Endothelial cell of umbilical vein (primary cell): Measurements from ENCODE around the gene FBXL4. TPM values are rescaled to one million over a fixed set of nuclear protein-coding genes. Genes with fewer than 3 reads are reported as not detected.

Experiments used
- BruUV-seq: library from RNA; stranded (reverse); fragments of 400-500 nt; replicated peaks from 2 replicates; lab custom pipeline; 2021; lab: Mats Ljungman, UMichigan
- CTCF ChIA-PET: fragments of 300-600, 350-600 bp; sonication (Branson Sonifier 250); formaldehyde crosslinking; loops from one replicate; lab custom pipeline; 2021; ENCODE audit warnings: antibody characterized with exemption, inconsistent platforms; lab: Charles Lee
- POLR2A ChIA-PET: fragments of 300-600, 350-600 bp; sonication (Branson Sonifier 250); formaldehyde crosslinking; loops from one replicate; lab custom pipeline; 2021; ENCODE audit warnings: antibody characterized with exemption, inconsistent platforms; lab: Charles Lee
- DNase-seq: peaks from one replicate; pipeline ENCODE4 v3.0.0-alpha.2; 2011; ENCODE audit warnings: low read depth, low spot score
- FAIRE-seq: peaks from 2 replicates; lab custom pipeline; 2011; peaks lifted over from hg19 to GRCh38; lab: Jason Lieb, UNC
- H2AFZ ChIP-seq: 2 replicates; pipeline ENCODE4 v1.6.0; 2012; ENCODE audit warnings: low read depth, low read length, control low read depth, inconsistent platforms
- H3K27ac ChIP-seq: 2 replicates; pipeline ENCODE4 v1.5.1; 2011; ENCODE audit warnings: low read depth, mild to moderate bottlenecking, control low read depth, low read length, moderate library complexity; ENCODE audit not compliant: insufficient read depth
- H3K27me3 ChIP-seq, 2 experiments: 2 replicates each; pipeline versions ENCODE4 v1.6.0 to v1.6.1; 2011; ENCODE audit warnings: low read length in 2 of 2, mixed read lengths in 1 of 2; ENCODE audit not compliant: control insufficient read depth in 2 of 2, insufficient read depth in 2 of 2
- H3K36me3 ChIP-seq, 2 experiments: 2 replicates in 1 of 2; 3 replicates in 1 of 2; pipeline ENCODE4 v1.5.1; 2011; ENCODE audit warnings: low read length in 2 of 2, mild to moderate bottlenecking in 1 of 2, moderate library complexity in 1 of 2; ENCODE audit not compliant: control insufficient read depth in 2 of 2, insufficient read depth in 2 of 2; ENCODE audit errors: extremely low read depth in 1 of 2
- H3K4me1 ChIP-seq: 3 replicates; pipeline ENCODE4 v1.5.1; 2011; ENCODE audit warnings: mild to moderate bottlenecking, low read length; ENCODE audit not compliant: control insufficient read depth, insufficient read depth; ENCODE audit errors: extremely low read depth
- H3K4me2 ChIP-seq: 2 replicates; pipeline ENCODE4 v1.6.1; 2011; ENCODE audit warnings: low read length, control low read depth, mixed read lengths; ENCODE audit not compliant: insufficient read depth
- H3K4me3 ChIP-seq, 3 experiments: fragments of 200-600 bp in 1 of 3; sonication (generic), shearing (Covaris generic) in 1 of 3; replicated peaks in 1 of 3; 2 replicates each; pipeline ENCODE4 v1.5.1; 2011 to 2016; ENCODE audit warnings: control low read depth in 3 of 3, low read length in 3 of 3, mild to moderate bottlenecking in 2 of 3, inconsistent platforms in 1 of 3, low read depth in 1 of 3, moderate library complexity in 1 of 3; ENCODE audit not compliant: insufficient read depth in 1 of 3
- H3K79me2 ChIP-seq: 2 replicates; pipeline ENCODE4 v1.6.0; 2012; ENCODE audit warnings: low read length, inconsistent platforms; ENCODE audit not compliant: control insufficient read depth, insufficient read depth
- H3K9ac ChIP-seq: replicated peaks from 2 replicates; pipeline ENCODE3; 2011; ENCODE audit warnings: low read length, control low read depth; ENCODE audit not compliant: insufficient read depth; ENCODE audit errors: extremely low read depth
- H3K9me1 ChIP-seq: replicated peaks from 3 replicates; pipeline ENCODE4 v1.6.0; 2011; ENCODE audit warnings: mild to moderate bottlenecking, low read length; ENCODE audit not compliant: control insufficient read depth, insufficient read depth; ENCODE audit errors: extremely low read depth
- H3K9me3 ChIP-seq: replicated peaks from 2 replicates; pipeline ENCODE4 v1.5.1; 2012; ENCODE audit warnings: low read length, inconsistent platforms; ENCODE audit not compliant: control insufficient read depth, insufficient read depth
- H4K20me1 ChIP-seq: replicated peaks from 2 replicates; pipeline ENCODE3; 2011; ENCODE audit warnings: mild to moderate bottlenecking, low read length; ENCODE audit not compliant: control insufficient read depth, insufficient read depth; ENCODE audit errors: extremely low read depth
- CTCF ChIP-seq, 2 donors: IDR thresholded peaks; 1 replicate in 1 of 2; 2 replicates in 1 of 2; pipeline ENCODE4 v1.5.1; 2011; ENCODE audit warnings: low read length in 2 of 2, mild to moderate bottlenecking in 2 of 2, moderate library complexity in 2 of 2, control low read depth in 1 of 2, inconsistent platforms in 1 of 2, low read depth in 1 of 2; ENCODE audit not compliant: insufficient read depth in 1 of 2; ENCODE audit errors: extremely low read depth in 1 of 2
- EZH2 ChIP-seq: IDR thresholded peaks from 2 replicates; pipeline ENCODE4 v1.6.1; 2012; ENCODE audit warnings: borderline replicate concordance, low read depth, mild to moderate bottlenecking, moderate library complexity, low read length, inconsistent platforms; ENCODE audit not compliant: severe bottlenecking
- FOS ChIP-seq: IDR thresholded peaks from 2 replicates; pipeline ENCODE4 v1.6.1; 2011; ENCODE audit warnings: mild to moderate bottlenecking, low read length, moderate library complexity, borderline replicate concordance; ENCODE audit not compliant: insufficient read depth
- GATA2 ChIP-seq: IDR thresholded peaks from 2 replicates; pipeline ENCODE4 v1.7.0; 2011; ENCODE audit warnings: low read depth, mild to moderate bottlenecking, moderate library complexity, mixed read lengths, low read length; ENCODE audit not compliant: insufficient read length, insufficient read depth
- JUN ChIP-seq: IDR thresholded peaks from 2 replicates; pipeline ENCODE4 v1.6.1; 2011; ENCODE audit warnings: borderline replicate concordance, low read depth; ENCODE audit not compliant: insufficient read length, insufficient read depth
- MAX ChIP-seq: IDR thresholded peaks from 2 replicates; pipeline ENCODE4 v1.6.1; 2011; ENCODE audit not compliant: insufficient read depth, insufficient read length
- MYC ChIP-seq: IDR thresholded peaks from one replicate; pipeline ENCODE4 v1.6.1; 2011; ENCODE audit warnings: mild to moderate bottlenecking, low read depth, low read length
- POLR2A ChIP-seq: IDR thresholded peaks from 2 replicates; pipeline ENCODE4 v1.6.1; 2012; ENCODE audit warnings: low read depth, mild to moderate bottlenecking, control low read depth, low read length
- POLR2AphosphoS5 ChIP-seq: IDR thresholded peaks from 2 replicates; pipeline ENCODE4 v1.6.1; 2012; ENCODE audit warnings: low read depth, mild to moderate bottlenecking, control low read depth, low read length, moderate library complexity; ENCODE audit not compliant: insufficient read depth
- dilution Hi-C: fragments of 300-500 bp; cut with MboI; formaldehyde crosslinking; loops from one replicate; pipeline ENCODE4 v1.15.0; 2019; ENCODE audit warnings: low sequenced_read_pairs; ENCODE audit not compliant: extremely low pct_ligation_motif_present
- intact Hi-C: fragments of 100-400 bp; cut with micrococcal nuclease; formaldehyde crosslinking; loops from one replicate; pipeline ENCODE4 v1.10.0; 2022
- polyA plus RNA-seq, 4 experiments: library from polyadenylated mRNA; depleted of rRNA in 3 of 4; stranded (reverse) in 3 of 4; unstranded in 1 of 4; fragments of >200 nt; gene quantifications; 2 replicates each; pipeline versions ENCODE4 v1.2.1 to v1.2.3, GENCODE V29; 2011 to 2012; ENCODE audit warnings: missing spikeins in 1 of 4
- total RNA-seq: library from RNA; stranded (reverse); gene quantifications from 2 replicates; pipeline ENCODE4 v1.2.3, GENCODE V29; 2021

The FBXL4 gene
- total and polyA plus RNA-seq, 2 donors (not counting 3 experiments of a cell fraction or from before 2014, with no cell fraction given), result 7.0 to 9.8 TPM

- intact Hi-C loops, result no loop called here
- CTCF ChIA-PET, result no interaction called here
- TF ChIP-seq POLR2AphosphoS5 (no peak), EZH2 (no peak), FOS (no peak), POLR2A (no peak), CTCF (IDR thresholded peaks at IDR 0.05; ENCODE audit: extremely low read depth in 1 of 2, insufficient read depth in 1 of 2, low read depth in 1 of 2, low read length in 2 of 2) (no peak), JUN (no peak), MYC (no peak), GATA2 (no peak), MAX (no peak)
- H3K9me1 ChIP-seq, result no peaks in the 10 kb centered on the region
- H3K79me2 ChIP-seq, result peaks cover 2% of the 10 kb centered on the region
- BruUV-seq, result no TSS peak
- POLR2A ChIA-PET, result no interaction called here
- dilution Hi-C loops, result no loop called here
- H3K27me3 ChIP-seq, result no peaks in the 10 kb centered on the region
- H3K4me2 ChIP-seq, result no peak overlapping the region
- no peaks in the 10 kb centered on the region for H4K20me1 ChIP-seq
- DNase-seq (no peak), FAIRE-seq (no peak)
- H2AFZ ChIP-seq, result no peak overlapping the region
- no peak overlapping the region for H3K4me3 ChIP-seq
- no peaks in the 10 kb centered on the region for H3K4me1 ChIP-seq
- H3K27ac ChIP-seq, result no peak overlapping the region
- H3K9me3 ChIP-seq, result no peaks in the 10 kb centered on the region
- peaks cover 2 to 3% of the 10 kb centered on the region in 2 experiments for H3K36me3 ChIP-seq
- no peak overlapping the region for H3K9ac ChIP-seq
These were observed 21.9 kb downstream of the FBXL4 start for GRCh38 chr6:98925831-98926230.
